ENCODE measurements around the gene TDRD9.

Gene TDRD9

GRCh38 chr14:104011824-104012517 is 83.7 kb downstream of the TDRD9 start:
- no peak for DNase-seq (ENCODE audit: low read depth)
- no peak overlapping the region for H3K4me3 ChIP-seq (ENCODE audit: low read depth, low read length)

GRCh38 chr14:104014764-104015163 is 86.5 kb downstream of the TDRD9 start:
- no peak for DNase-seq (ENCODE audit: low read depth)

GRCh38 chr14:104016873-104017650 is 88.8 kb downstream of the TDRD9 start:
- H3K4me3 ChIP-seq (ENCODE audit: low read depth, low read length): no peak overlapping the region
- no peak for DNase-seq (ENCODE audit: low read depth)

More at GRCh38 chr14:104014764-104015163, 86.5 kb downstream of the TDRD9 start:
- H3K4me3 ChIP-seq (ENCODE audit: low read depth, low read length): no peak overlapping the region

GRCh38 chr14:104019029-104019428 is 90.8 kb downstream of the TDRD9 start:
- H3K4me3 ChIP-seq (ENCODE audit: low read depth, low read length): no peak overlapping the region
- DNase-seq (ENCODE audit: low read depth): no peak

- H3K4me3 ChIP-seq (ENCODE audit: low read depth, low read length): no peak overlapping the region
- no peak for DNase-seq (ENCODE audit: low read depth)
Measured at GRCh38 chr14:104019806-104020205, 91.5 kb downstream of the TDRD9 start.

GRCh38 chr14:104020471-104020870 is 92.2 kb downstream of the TDRD9 start:
- no peak for DNase-seq (ENCODE audit: low read depth)
- no peak overlapping the region for H3K4me3 ChIP-seq (ENCODE audit: low read depth, low read length)

- no peak for DNase-seq (ENCODE audit: low read depth)
- no peak overlapping the region for H3K4me3 ChIP-seq (ENCODE audit: low read depth, low read length)
Measured at GRCh38 chr14:104023325-104024055, 95.2 kb downstream of the TDRD9 start.

- DNase-seq (ENCODE audit: low read depth): no peak
- H3K4me3 ChIP-seq (ENCODE audit: low read depth, low read length): no peak overlapping the region
Measured at GRCh38 chr14:104025534-104025933, 97.3 kb downstream of the TDRD9 start.

GRCh38 chr14:104026024-104026423 is 97.8 kb downstream of the TDRD9 start:
- DNase-seq (ENCODE audit: low read depth): no peak
- no peak overlapping the region for H3K4me3 ChIP-seq (ENCODE audit: low read depth, low read length)

GRCh38 chr14:104030958-104031357 is 102.7 kb downstream of the TDRD9 start:
- H3K4me3 ChIP-seq (ENCODE audit: low read depth, low read length): no peak overlapping the region

GRCh38 chr14:104031384-104031783 is 103.1 kb downstream of the TDRD9 start:
- DNase-seq (ENCODE audit: low read depth): no peak
- H3K4me3 ChIP-seq (ENCODE audit: low read depth, low read length): no peak overlapping the region

More at GRCh38 chr14:104030958-104031357, 102.7 kb downstream of the TDRD9 start:
- DNase-seq (ENCODE audit: low read depth): no peak

- H3K4me3 ChIP-seq (ENCODE audit: low read depth, low read length): no peak overlapping the region
- no peak for DNase-seq (ENCODE audit: low read depth)
Measured at GRCh38 chr14:104034976-104035699, 106.9 kb downstream of the TDRD9 start.

GRCh38 chr14:104036212-104036611 is 108.0 kb downstream of the TDRD9 start:
- DNase-seq (ENCODE audit: low read depth): no peak
- H3K4me3 ChIP-seq (ENCODE audit: low read depth, low read length): no peak overlapping the region

- DNase-seq (ENCODE audit: low read depth): no peak
- H3K4me3 ChIP-seq (ENCODE audit: low read depth, low read length): no peak overlapping the region
Measured at GRCh38 chr14:104037074-104037473, 108.8 kb downstream of the TDRD9 start.

- no peak for DNase-seq (ENCODE audit: low read depth)
- H3K4me3 ChIP-seq (ENCODE audit: low read depth, low read length): no peak overlapping the region
Measured at GRCh38 chr14:104037903-104038302, 109.6 kb downstream of the TDRD9 start.

GRCh38 chr14:104039214-104039613 is 111.0 kb downstream of the TDRD9 start:
- no peak for DNase-seq (ENCODE audit: low read depth)
- no peak overlapping the region for H3K4me3 ChIP-seq (ENCODE audit: low read depth, low read length)

- no peak overlapping the region for H3K4me3 ChIP-seq (ENCODE audit: low read depth, low read length)
Measured at GRCh38 chr14:104040539-104040938, 112.3 kb downstream of the TDRD9 start.

GRCh38 chr14:104041430-104042104 is 113.3 kb downstream of the TDRD9 start:
- no peak overlapping the region for H3K4me3 ChIP-seq (ENCODE audit: low read depth, low read length)
- no peak for DNase-seq (ENCODE audit: low read depth)

More at GRCh38 chr14:104040539-104040938, 112.3 kb downstream of the TDRD9 start:
- no peak for DNase-seq (ENCODE audit: low read depth)

GRCh38 chr14:104044016-104044415 is 115.8 kb downstream of the TDRD9 start:
- no peak for DNase-seq (ENCODE audit: low read depth)

More at GRCh38 chr14:104044016-104044415, 115.8 kb downstream of the TDRD9 start:
- H3K4me3 ChIP-seq (ENCODE audit: low read depth, low read length): no peak overlapping the region
